A673 (cell line): ENCODE measurements around the gene ACYP2. TPM values are rescaled to one million over a fixed set of nuclear protein-coding genes. Genes with fewer than 3 reads are reported as not detected.

Source experiments
- BruUV-seq: library from RNA; stranded (reverse); fragments of 400-500 nt; replicated peaks from 2 replicates; lab custom pipeline; 2021; lab: Mats Ljungman, UMichigan
- CTCF ChIA-PET: fragments of 300-600 bp; sonication (Branson Sonifier 250); formaldehyde crosslinking; loops from one replicate; lab custom pipeline; 2022; ENCODE audit warnings: antibody characterized with exemption; lab: Charles Lee
- POLR2A ChIA-PET: fragments of 300-600 bp; sonication (Branson Sonifier 250); formaldehyde crosslinking; loops from one replicate; lab custom pipeline; 2022; ENCODE audit warnings: antibody characterized with exemption; ENCODE audit not compliant: low non-redundant PET; lab: Charles Lee
- DNase-seq: peaks from one replicate; pipeline ENCODE4 v3.0.0-alpha.2; 2015; ENCODE audit warnings: low spot score
- H3K27ac ChIP-seq: fragments of 200-600 bp; sonication (generic); 2 replicates; pipeline ENCODE4 v1.5.1; 2016; ENCODE audit warnings: mixed run types, low read depth, mild to moderate bottlenecking, mixed read lengths, antibody characterized with exemption, low read length; ENCODE audit not compliant: poor library complexity, severe bottlenecking
- H3K27me3 ChIP-seq: fragments of 200-600 bp; sonication (generic); replicated peaks from 2 replicates; pipeline ENCODE4 v1.6.1; 2017; ENCODE audit warnings: mixed run types, low read depth, mild to moderate bottlenecking, mixed read lengths, antibody characterized with exemption, low read length; ENCODE audit not compliant: insufficient read depth, poor library complexity
- H3K36me3 ChIP-seq: fragments of 200-600 bp; sonication (generic); 2 replicates; pipeline ENCODE4 v1.6.1; 2016; ENCODE audit warnings: mixed run types, mild to moderate bottlenecking, mixed read lengths, antibody characterized with exemption, low read length; ENCODE audit not compliant: insufficient read depth, poor library complexity, severe bottlenecking
- H3K4me1 ChIP-seq: fragments of 200-600 bp; sonication (generic); 2 replicates; pipeline ENCODE4 v1.6.1; 2017; ENCODE audit warnings: mixed run types, mild to moderate bottlenecking, mixed read lengths, antibody characterized with exemption, low read length; ENCODE audit not compliant: insufficient read depth, poor library complexity, severe bottlenecking
- H3K4me3 ChIP-seq: fragments of 200-600 bp; sonication (generic); 2 replicates; pipeline ENCODE4 v1.5.1; 2016; ENCODE audit warnings: low read depth, mixed run types, mild to moderate bottlenecking, mixed read lengths, low read length; ENCODE audit not compliant: poor library complexity, severe bottlenecking
- H3K9me3 ChIP-seq: fragments of 200-600 bp; sonication (generic); 2 replicates; pipeline ENCODE4 v1.6.1; 2016; ENCODE audit warnings: mixed run types, low read depth, mild to moderate bottlenecking, mixed read lengths, antibody characterized with exemption, low read length; ENCODE audit not compliant: poor library complexity, severe bottlenecking
- EZH2 ChIP-seq: fragments of 200-600 bp; sonication (generic); IDR thresholded peaks from 2 replicates; pipeline ENCODE4 v1.6.1; 2017; ENCODE audit warnings: borderline replicate concordance, low read depth, mild to moderate bottlenecking, mixed read lengths, antibody characterized with exemption, low read length; ENCODE audit not compliant: poor library complexity, severe bottlenecking
- intact Hi-C: fragments of 100-400 bp; cut with micrococcal nuclease; formaldehyde crosslinking; loops from one replicate; pipeline ENCODE4 v1.10.0; 2022; ENCODE audit not compliant: unreplicated experiment
- total RNA-seq: library from RNA; stranded (reverse); gene quantifications from 2 replicates; pipeline ENCODE4 v1.2.3, GENCODE V29; 2021
- TF ChIP-seq, protein P1 (sequence below): fragments of 300-800, 200-600 bp; sonication (generic); conservative IDR thresholded peaks from 2 replicates; pipeline ENCODE4 v1.5.1; 2017; ENCODE audit warnings: low read depth, mild to moderate bottlenecking, antibody characterized with exemption, low read length, moderate library complexity, mixed read lengths

The ACYP2 gene
- total RNA-seq, 1 experiment from 2014 or later, result 10.1 TPM

DNA sequence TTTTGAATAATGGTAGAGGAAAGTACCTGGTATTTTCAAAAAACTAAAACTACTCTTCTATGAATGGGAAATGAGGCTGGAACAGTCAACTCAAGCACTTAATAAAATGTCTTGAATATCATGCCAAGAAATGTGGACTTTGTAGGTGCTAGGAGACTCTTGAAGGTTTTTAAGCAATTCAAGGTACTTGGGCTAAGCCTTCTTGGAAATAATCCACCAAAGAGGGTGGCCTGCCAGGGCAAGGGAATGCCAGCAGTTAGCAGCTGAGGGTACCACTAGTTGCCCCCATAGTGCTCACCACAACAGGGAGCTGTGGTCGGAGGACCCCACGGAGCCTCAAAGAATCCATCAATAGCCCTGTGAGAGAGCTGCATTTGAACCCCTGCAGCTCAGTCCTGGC lies 14.6 kb upstream of the ACYP2 start:
- CTCF ChIA-PET, result no interaction called here
- H3K27me3 ChIP-seq, result no peaks in the 10 kb centered on the region
- no peaks in the 10 kb centered on the region for H3K4me1 ChIP-seq
- no peak for DNase-seq
- no peaks in the 10 kb centered on the region for H3K36me3 ChIP-seq
- no peaks in the 10 kb centered on the region for H3K9me3 ChIP-seq
- TF ChIP-seq EZH2, result no peak
- TF ChIP-seq, protein P1, sequence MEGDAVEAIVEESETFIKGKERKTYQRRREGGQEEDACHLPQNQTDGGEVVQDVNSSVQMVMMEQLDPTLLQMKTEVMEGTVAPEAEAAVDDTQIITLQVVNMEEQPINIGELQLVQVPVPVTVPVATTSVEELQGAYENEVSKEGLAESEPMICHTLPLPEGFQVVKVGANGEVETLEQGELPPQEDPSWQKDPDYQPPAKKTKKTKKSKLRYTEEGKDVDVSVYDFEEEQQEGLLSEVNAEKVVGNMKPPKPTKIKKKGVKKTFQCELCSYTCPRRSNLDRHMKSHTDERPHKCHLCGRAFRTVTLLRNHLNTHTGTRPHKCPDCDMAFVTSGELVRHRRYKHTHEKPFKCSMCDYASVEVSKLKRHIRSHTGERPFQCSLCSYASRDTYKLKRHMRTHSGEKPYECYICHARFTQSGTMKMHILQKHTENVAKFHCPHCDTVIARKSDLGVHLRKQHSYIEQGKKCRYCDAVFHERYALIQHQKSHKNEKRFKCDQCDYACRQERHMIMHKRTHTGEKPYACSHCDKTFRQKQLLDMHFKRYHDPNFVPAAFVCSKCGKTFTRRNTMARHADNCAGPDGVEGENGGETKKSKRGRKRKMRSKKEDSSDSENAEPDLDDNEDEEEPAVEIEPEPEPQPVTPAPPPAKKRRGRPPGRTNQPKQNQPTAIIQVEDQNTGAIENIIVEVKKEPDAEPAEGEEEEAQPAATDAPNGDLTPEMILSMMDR, result no peak
- no peak overlapping the region for H3K27ac ChIP-seq
- POLR2A ChIA-PET, result no interaction called here
- intact Hi-C loops, result no loop called here
- H3K4me3 ChIP-seq, result no peak overlapping the region
- BruUV-seq, result no TSS peak

DNA sequence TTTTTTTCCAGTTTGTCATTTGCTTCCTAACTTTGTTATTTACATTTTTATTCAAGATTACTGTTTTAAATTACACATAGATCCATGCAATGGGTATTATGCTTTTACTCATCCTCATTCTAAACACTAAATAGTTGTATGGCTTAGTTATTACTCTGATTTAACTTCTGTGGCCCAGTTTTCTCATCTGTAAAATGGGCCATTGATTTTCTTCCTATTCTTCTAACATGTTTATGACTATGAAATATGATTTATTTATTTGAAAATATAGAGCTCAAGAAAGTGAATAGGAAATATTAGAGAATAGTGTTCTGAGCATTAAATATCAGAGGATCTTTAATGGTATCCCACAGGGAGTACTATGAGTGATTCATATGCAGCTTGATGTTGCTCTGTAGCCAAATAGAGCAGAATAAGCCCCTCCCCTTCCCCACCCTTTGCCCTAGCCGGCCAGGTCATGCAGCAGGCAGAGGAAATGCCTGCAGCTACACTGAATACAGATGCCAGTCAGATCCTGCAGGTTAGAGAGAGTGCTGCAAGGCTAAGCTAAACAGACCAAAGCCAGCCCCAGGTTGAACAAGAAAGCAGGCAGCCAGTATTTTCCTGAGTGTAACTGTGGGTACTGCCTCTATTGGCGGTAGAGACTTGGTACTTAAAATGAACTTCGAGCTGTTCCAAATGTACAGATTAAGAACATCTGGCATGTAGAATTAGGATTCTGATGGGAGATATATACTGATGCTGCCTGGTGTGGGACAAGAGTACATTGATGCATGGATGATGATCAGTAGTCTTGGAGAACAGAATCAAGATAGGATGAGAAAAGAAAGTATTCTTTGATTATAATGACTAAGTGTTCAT lies 11.7 kb upstream of the ACYP2 start:
- no peak overlapping the region for H3K4me3 ChIP-seq
- H3K27ac ChIP-seq, result no peak overlapping the region
- no TSS peak for BruUV-seq
- H3K36me3 ChIP-seq, result no peaks in the 10 kb centered on the region
- CTCF ChIA-PET, result interaction anchor here (0.5 kb wide), 1 partner anchor 1063 kb away, joined by 3 read pairs; no protein-coding TSS in a partner anchor
- no peaks in the 10 kb centered on the region for H3K9me3 ChIP-seq
- H3K4me1 ChIP-seq, result no peaks in the 10 kb centered on the region
- POLR2A ChIA-PET, result no interaction called here
- peak; percentile 9 for DNase-seq
- intact Hi-C loops, result no loop called here
- TF ChIP-seq EZH2, result no peak
- TF ChIP-seq, protein P1, result no peak
- H3K27me3 ChIP-seq, result no peaks in the 10 kb centered on the region

DNA sequence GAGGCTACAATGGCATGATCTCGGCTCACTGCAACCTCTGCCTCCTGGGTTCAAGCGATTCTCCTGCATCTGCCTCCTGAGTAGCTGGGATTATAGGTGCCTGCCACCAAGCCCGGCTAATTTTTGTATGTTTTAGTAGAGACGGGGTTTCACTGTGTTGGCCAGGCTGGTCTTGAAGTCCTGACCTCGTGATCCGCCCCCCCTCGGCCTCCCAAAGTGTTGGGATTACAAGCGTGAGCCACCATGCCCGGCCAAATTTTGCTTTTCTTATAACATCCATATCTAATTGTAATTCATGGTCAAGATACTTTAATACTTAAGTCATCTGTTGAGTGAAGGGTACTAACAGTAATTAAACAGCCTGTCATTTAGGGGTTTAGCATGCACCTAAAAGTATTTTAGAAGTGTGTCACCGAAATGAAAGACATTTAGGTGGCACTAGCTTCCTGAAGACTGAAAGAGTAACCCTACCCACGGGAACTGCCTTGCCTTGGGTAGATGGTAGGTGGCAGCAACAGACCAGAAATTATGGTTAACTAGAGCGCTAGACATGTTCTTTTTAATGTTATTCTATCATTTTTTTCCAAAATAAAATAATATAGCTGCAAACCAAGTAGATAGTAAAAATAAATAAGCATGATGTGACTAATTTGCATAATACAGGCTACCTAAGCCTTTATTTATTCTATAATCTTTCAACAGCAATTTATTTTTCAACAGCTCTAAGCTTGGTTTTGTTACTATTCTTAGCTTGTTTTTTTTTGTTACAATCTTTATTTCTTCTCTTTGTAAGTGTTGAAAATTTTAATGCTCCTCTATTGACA lies 8.6 kb upstream of the ACYP2 start:
- Histone ChIP-seq H3K9me3 (no peaks in the 10 kb centered on the region), H3K27me3 (no peaks in the 10 kb centered on the region), H3K27ac (no peak overlapping the region), H3K4me1 (no peaks in the 10 kb centered on the region), H3K36me3 (no peaks in the 10 kb centered on the region), H3K4me3 (no peak overlapping the region)
- POLR2A ChIA-PET, result no interaction called here
- CTCF ChIA-PET, result interaction anchor here (0.6 to 2.4 kb wide), 15 partner anchors 9 to 1280 kb away, joined by 3 to 30 read pairs (median 4); no protein-coding TSS in a partner anchor
- intact Hi-C loops, result loop anchor here (1.0 to 5.0 kb wide), 2 partner anchors 597 to 730 kb away; no protein-coding TSS in a partner anchor
- DNase-seq, result peak; percentile 73
- no TSS peak for BruUV-seq
- no peak for TF ChIP-seq EZH2
- TF ChIP-seq, protein P1, result peak; percentile 79
